Measurements from ENCODE around the gene SCNN1B.

The SCNN1B gene

DNA sequence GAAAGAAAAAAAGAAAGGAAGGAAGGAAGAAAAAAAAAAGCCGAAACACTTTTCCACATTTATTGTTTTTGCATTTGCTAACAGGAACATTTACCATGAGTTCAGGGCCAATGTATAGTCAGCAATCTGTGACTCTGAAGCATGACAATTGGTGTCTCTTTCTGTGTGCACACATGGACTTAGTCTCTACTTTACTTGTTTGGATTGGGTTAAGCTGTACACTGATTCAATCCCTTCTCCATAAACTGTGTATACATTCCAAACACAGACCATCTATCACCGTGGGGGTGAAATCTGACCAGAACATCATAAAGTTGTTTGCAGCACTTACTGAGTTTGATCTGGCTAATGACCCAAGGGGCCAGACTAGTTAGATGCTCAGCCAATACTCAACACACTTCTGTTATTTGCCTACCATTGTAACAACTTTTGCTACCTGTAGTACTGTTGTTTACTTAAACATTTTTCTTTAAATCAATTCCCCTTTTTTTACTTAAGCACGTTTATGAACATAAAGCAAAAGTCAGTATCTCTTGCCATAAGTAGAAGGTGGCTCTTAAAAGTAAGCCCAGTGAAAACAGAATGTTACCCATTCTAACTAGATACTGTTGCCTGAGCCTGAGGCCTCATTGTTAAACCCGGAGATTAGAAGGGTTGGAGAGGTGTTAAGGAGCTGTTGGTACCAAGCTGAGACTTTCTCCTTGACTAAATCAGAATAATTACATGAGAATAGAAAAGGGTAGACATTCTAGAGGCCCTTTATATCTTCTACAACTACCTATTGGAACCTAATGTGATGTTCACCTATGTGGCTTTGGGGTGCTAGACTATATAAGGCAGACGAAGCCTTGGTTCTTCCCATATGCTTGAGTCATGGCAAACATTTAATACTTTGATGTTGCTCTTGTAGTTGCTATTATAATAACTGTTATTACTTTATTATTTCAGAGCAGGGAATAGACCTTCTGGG is 41.8 kb downstream of the SCNN1B start:
- Histone ChIP-seq H3K4me3 (ENCODE audit: low read depth, low read length) (no peak overlapping the region), H3K27ac (ENCODE audit: extremely low read depth, low read depth, low read length) (no peak overlapping the region), H3K36me3 (ENCODE audit: control insufficient read depth in 2 of 2, insufficient read depth in 1 of 2, low read length in 2 of 2) (no peaks in the 10 kb centered on the region), H3K4me1 (ENCODE audit: control insufficient read depth, insufficient read depth, low read length) (no peaks in the 10 kb centered on the region), H3K9me3 (ENCODE audit: control insufficient read depth, insufficient read depth, low read depth, low read length) (no peaks in the 10 kb centered on the region)
- ChIA-PET POLR2A (no interaction called here), CTCF (interaction anchor here (0.5 to 0.6 kb wide), 3 partner anchors 29 to 422 kb away, joined by 3 to 4 read pairs (median 3); no protein-coding TSS in a partner anchor)
- TF ChIP-seq ZNF707 (tag by site-specific recombination; IDR thresholded peaks at IDR 0.05), result no peak
- TF ChIP-seq GFI1B (tag by site-specific recombination; IDR thresholded peaks at IDR 0.05), result 0 out of 2 replicates have a peak, but pooled peaks have one; percentile 36

- CTCF ChIA-PET, result interaction anchor here (0.6 kb wide), 1 partner anchor 11 kb away, joined by 3 read pairs; no protein-coding TSS in a partner anchor
- no peak for TF ChIP-seq ZNF561 (tag by site-specific recombination; IDR thresholded peaks at IDR 0.05; ENCODE audit: borderline replicate concordance)
- no peaks in the 10 kb centered on the region for H3K9me3 ChIP-seq (ENCODE audit: control insufficient read depth, insufficient read depth, low read depth, low read length)
- H3K27ac ChIP-seq (ENCODE audit: extremely low read depth, low read depth, low read length), result no peak overlapping the region
- no peak overlapping the region for H3K4me3 ChIP-seq (ENCODE audit: low read depth, low read length)
- POLR2A ChIA-PET, result no interaction called here
- no peaks in the 10 kb centered on the region for H3K4me1 ChIP-seq (ENCODE audit: control insufficient read depth, insufficient read depth, low read length)
- no peaks in the 10 kb centered on the region for H3K36me3 ChIP-seq (ENCODE audit: control insufficient read depth in 2 of 2, insufficient read depth in 1 of 2, low read length in 2 of 2)
Observed at GRCh38 chr16:23345237-23345636, 43.1 kb downstream of the SCNN1B start.

GRCh38 chr16:23348579-23349469 is 46.7 kb downstream of the SCNN1B start:
- ChIA-PET CTCF (interaction anchor here (0.8 to 0.9 kb wide), 2 partner anchors 86 to 95 kb away, joined by 3 to 4 read pairs; no protein-coding TSS in a partner anchor), POLR2A (no interaction called here)
- TF ChIP-seq CTCF (tag by site-specific recombination; IDR thresholded peaks at IDR 0.05), result peak; percentile 56
- no peak for TF ChIP-seq ZEB2 (tag by site-specific recombination; IDR thresholded peaks at IDR 0.05)
- TF ChIP-seq ZNF121 (tag by site-specific recombination; IDR thresholded peaks at IDR 0.05), result 0 out of 2 replicates have a peak, but pooled peaks have one; percentile 63
- TF ChIP-seq ZNF548 (tag by site-specific recombination; IDR thresholded peaks at IDR 0.05), result no peak
- TF ChIP-seq PRDM1 (tag by site-specific recombination; IDR thresholded peaks at IDR 0.05), result peak; percentile 98
- TF ChIP-seq ZNF777 (tag by site-specific recombination; IDR thresholded peaks at IDR 0.05; ENCODE audit: borderline replicate concordance), result 0 out of 2 replicates have a peak, but pooled peaks have one; percentile 21
- TF ChIP-seq ZNF366 (tag by site-specific recombination; conservative IDR thresholded peaks at IDR 0.05), result peak; percentile 77
- Histone ChIP-seq H3K4me1 (ENCODE audit: control insufficient read depth, insufficient read depth, low read length) (no peaks in the 10 kb centered on the region), H3K4me3 (ENCODE audit: low read depth, low read length) (no peak overlapping the region), H3K27ac (ENCODE audit: extremely low read depth, low read depth, low read length) (no peak overlapping the region), H3K36me3 (ENCODE audit: control insufficient read depth in 2 of 2, insufficient read depth in 1 of 2, low read length in 2 of 2) (no peaks in the 10 kb centered on the region), H3K9me3 (ENCODE audit: control insufficient read depth, insufficient read depth, low read depth, low read length) (no peaks in the 10 kb centered on the region)

GRCh38 chr16:23351360-23351759 is 49.3 kb downstream of the SCNN1B start:
- Histone ChIP-seq H3K9me3 (ENCODE audit: control insufficient read depth, insufficient read depth, low read depth, low read length) (no peaks in the 10 kb centered on the region), H3K4me3 (ENCODE audit: low read depth, low read length) (no peak overlapping the region), H3K27ac (ENCODE audit: extremely low read depth, low read depth, low read length) (no peak overlapping the region), H3K36me3 (ENCODE audit: control insufficient read depth in 2 of 2, insufficient read depth in 1 of 2, low read length in 2 of 2) (no peaks in the 10 kb centered on the region), H3K4me1 (ENCODE audit: control insufficient read depth, insufficient read depth, low read length) (no peaks in the 10 kb centered on the region)
- TF ChIP-seq REST (tag by site-specific recombination; IDR thresholded peaks at IDR 0.05) (peak; percentile 52; the same call in 1 of the 2 replicates), ZNF239 (tag by site-specific recombination; IDR thresholded peaks at IDR 0.05) (no peak), ZNF169 (tag by site-specific recombination; IDR thresholded peaks at IDR 0.05) (no peak)
- POLR2A ChIA-PET, result no interaction called here
- CTCF ChIA-PET, result interaction anchor here (0.6 kb wide), 1 partner anchor 61 kb away, joined by 3 read pairs; no protein-coding TSS in a partner anchor

Data from HEK293 (cell line).